Endothelial cell of umbilical vein (primary cell): ENCODE data around the gene TOM1L2. TPM values are rescaled to one million over a fixed set of nuclear protein-coding genes. Genes with fewer than 3 reads are reported as not detected.

Source experiments
- BruUV-seq: library from RNA; stranded (reverse); fragments of 400-500 nt; replicated peaks from 2 replicates; lab custom pipeline; 2021; lab: Mats Ljungman, UMichigan
- CTCF ChIA-PET: fragments of 300-600, 350-600 bp; sonication (Branson Sonifier 250); formaldehyde crosslinking; loops from one replicate; lab custom pipeline; 2021; ENCODE audit warnings: antibody characterized with exemption, inconsistent platforms; lab: Charles Lee
- POLR2A ChIA-PET: fragments of 300-600, 350-600 bp; sonication (Branson Sonifier 250); formaldehyde crosslinking; loops from one replicate; lab custom pipeline; 2021; ENCODE audit warnings: antibody characterized with exemption, inconsistent platforms; lab: Charles Lee
- DNase-seq: peaks from one replicate; pipeline ENCODE4 v3.0.0-alpha.2; 2011; ENCODE audit warnings: low read depth, low spot score
- FAIRE-seq: peaks from 2 replicates; lab custom pipeline; 2011; peaks lifted over from hg19 to GRCh38; lab: Jason Lieb, UNC
- H2AFZ ChIP-seq: 2 replicates; pipeline ENCODE4 v1.6.0; 2012; ENCODE audit warnings: low read depth, low read length, control low read depth, inconsistent platforms
- H3K27ac ChIP-seq: 2 replicates; pipeline ENCODE4 v1.5.1; 2011; ENCODE audit warnings: low read depth, mild to moderate bottlenecking, control low read depth, low read length, moderate library complexity; ENCODE audit not compliant: insufficient read depth
- H3K27me3 ChIP-seq, 2 experiments: 2 replicates each; pipeline versions ENCODE4 v1.6.0 to v1.6.1; 2011; ENCODE audit warnings: low read length in 2 of 2, mixed read lengths in 1 of 2; ENCODE audit not compliant: control insufficient read depth in 2 of 2, insufficient read depth in 2 of 2
- H3K36me3 ChIP-seq, 2 experiments: 2 replicates in 1 of 2; 3 replicates in 1 of 2; pipeline ENCODE4 v1.5.1; 2011; ENCODE audit warnings: low read length in 2 of 2, mild to moderate bottlenecking in 1 of 2, moderate library complexity in 1 of 2; ENCODE audit not compliant: control insufficient read depth in 2 of 2, insufficient read depth in 2 of 2; ENCODE audit errors: extremely low read depth in 1 of 2
- H3K4me1 ChIP-seq: 3 replicates; pipeline ENCODE4 v1.5.1; 2011; ENCODE audit warnings: mild to moderate bottlenecking, low read length; ENCODE audit not compliant: control insufficient read depth, insufficient read depth; ENCODE audit errors: extremely low read depth
- H3K4me2 ChIP-seq: 2 replicates; pipeline ENCODE4 v1.6.1; 2011; ENCODE audit warnings: low read length, control low read depth, mixed read lengths; ENCODE audit not compliant: insufficient read depth
- H3K4me3 ChIP-seq, 3 experiments: fragments of 200-600 bp in 1 of 3; sonication (generic), shearing (Covaris generic) in 1 of 3; replicated peaks in 1 of 3; 2 replicates each; pipeline ENCODE4 v1.5.1; 2011 to 2016; ENCODE audit warnings: control low read depth in 3 of 3, low read length in 3 of 3, mild to moderate bottlenecking in 2 of 3, inconsistent platforms in 1 of 3, low read depth in 1 of 3, moderate library complexity in 1 of 3; ENCODE audit not compliant: insufficient read depth in 1 of 3
- H3K79me2 ChIP-seq: 2 replicates; pipeline ENCODE4 v1.6.0; 2012; ENCODE audit warnings: low read length, inconsistent platforms; ENCODE audit not compliant: control insufficient read depth, insufficient read depth
- H3K9ac ChIP-seq: replicated peaks from 2 replicates; pipeline ENCODE3; 2011; ENCODE audit warnings: low read length, control low read depth; ENCODE audit not compliant: insufficient read depth; ENCODE audit errors: extremely low read depth
- H3K9me1 ChIP-seq: replicated peaks from 3 replicates; pipeline ENCODE4 v1.6.0; 2011; ENCODE audit warnings: mild to moderate bottlenecking, low read length; ENCODE audit not compliant: control insufficient read depth, insufficient read depth; ENCODE audit errors: extremely low read depth
- H3K9me3 ChIP-seq: replicated peaks from 2 replicates; pipeline ENCODE4 v1.5.1; 2012; ENCODE audit warnings: low read length, inconsistent platforms; ENCODE audit not compliant: control insufficient read depth, insufficient read depth
- H4K20me1 ChIP-seq: replicated peaks from 2 replicates; pipeline ENCODE3; 2011; ENCODE audit warnings: mild to moderate bottlenecking, low read length; ENCODE audit not compliant: control insufficient read depth, insufficient read depth; ENCODE audit errors: extremely low read depth
- CTCF ChIP-seq, 2 donors: IDR thresholded peaks; 1 replicate in 1 of 2; 2 replicates in 1 of 2; pipeline ENCODE4 v1.5.1; 2011; ENCODE audit warnings: low read length in 2 of 2, mild to moderate bottlenecking in 2 of 2, moderate library complexity in 2 of 2, control low read depth in 1 of 2, inconsistent platforms in 1 of 2, low read depth in 1 of 2; ENCODE audit not compliant: insufficient read depth in 1 of 2; ENCODE audit errors: extremely low read depth in 1 of 2
- EZH2 ChIP-seq: IDR thresholded peaks from 2 replicates; pipeline ENCODE4 v1.6.1; 2012; ENCODE audit warnings: borderline replicate concordance, low read depth, mild to moderate bottlenecking, moderate library complexity, low read length, inconsistent platforms; ENCODE audit not compliant: severe bottlenecking
- FOS ChIP-seq: IDR thresholded peaks from 2 replicates; pipeline ENCODE4 v1.6.1; 2011; ENCODE audit warnings: mild to moderate bottlenecking, low read length, moderate library complexity, borderline replicate concordance; ENCODE audit not compliant: insufficient read depth
- GATA2 ChIP-seq: IDR thresholded peaks from 2 replicates; pipeline ENCODE4 v1.7.0; 2011; ENCODE audit warnings: low read depth, mild to moderate bottlenecking, moderate library complexity, mixed read lengths, low read length; ENCODE audit not compliant: insufficient read length, insufficient read depth
- JUN ChIP-seq: IDR thresholded peaks from 2 replicates; pipeline ENCODE4 v1.6.1; 2011; ENCODE audit warnings: borderline replicate concordance, low read depth; ENCODE audit not compliant: insufficient read length, insufficient read depth
- MAX ChIP-seq: IDR thresholded peaks from 2 replicates; pipeline ENCODE4 v1.6.1; 2011; ENCODE audit not compliant: insufficient read depth, insufficient read length
- MYC ChIP-seq: IDR thresholded peaks from one replicate; pipeline ENCODE4 v1.6.1; 2011; ENCODE audit warnings: mild to moderate bottlenecking, low read depth, low read length
- POLR2A ChIP-seq: IDR thresholded peaks from 2 replicates; pipeline ENCODE4 v1.6.1; 2012; ENCODE audit warnings: low read depth, mild to moderate bottlenecking, control low read depth, low read length
- POLR2AphosphoS5 ChIP-seq: IDR thresholded peaks from 2 replicates; pipeline ENCODE4 v1.6.1; 2012; ENCODE audit warnings: low read depth, mild to moderate bottlenecking, control low read depth, low read length, moderate library complexity; ENCODE audit not compliant: insufficient read depth
- dilution Hi-C: fragments of 300-500 bp; cut with MboI; formaldehyde crosslinking; loops from one replicate; pipeline ENCODE4 v1.15.0; 2019; ENCODE audit warnings: low sequenced_read_pairs; ENCODE audit not compliant: extremely low pct_ligation_motif_present
- intact Hi-C: fragments of 100-400 bp; cut with micrococcal nuclease; formaldehyde crosslinking; loops from one replicate; pipeline ENCODE4 v1.10.0; 2022
- polyA plus RNA-seq, 4 experiments: library from polyadenylated mRNA; depleted of rRNA in 3 of 4; stranded (reverse) in 3 of 4; unstranded in 1 of 4; fragments of >200 nt; gene quantifications; 2 replicates each; pipeline versions ENCODE4 v1.2.1 to v1.2.3, GENCODE V29; 2011 to 2012; ENCODE audit warnings: missing spikeins in 1 of 4
- total RNA-seq: library from RNA; stranded (reverse); gene quantifications from 2 replicates; pipeline ENCODE4 v1.2.3, GENCODE V29; 2021

TOM1L2 gene
- total and polyA plus RNA-seq, 2 donors (not counting 3 experiments of a cell fraction or from before 2014, with no cell fraction given): 31.7 to 37.6 TPM

- TF ChIP-seq GATA2 (no peak), CTCF (IDR thresholded peaks at IDR 0.05; ENCODE audit: extremely low read depth in 1 of 2, insufficient read depth in 1 of 2, low read depth in 1 of 2, low read length in 2 of 2) (no peak), MYC (no peak), JUN (no peak), POLR2A (no peak), FOS (no peak), MAX (no peak), POLR2AphosphoS5 (no peak), EZH2 (no peak)
- POLR2A ChIA-PET: no interaction called here
- CTCF ChIA-PET: interaction anchor here (0.6 to 1.0 kb wide), 2 partner anchors 11 to 52 kb away, joined by 3 to 5 read pairs; no protein-coding TSS in a partner anchor
- Histone ChIP-seq H3K36me3 (no peaks in the 10 kb centered on the region), H3K9me3 (no peaks in the 10 kb centered on the region), H3K79me2 (peaks cover 77% of the 10 kb centered on the region), H3K4me2 (no peak overlapping the region), H2AFZ (no peak overlapping the region), H3K4me1 (peaks cover 25% of the 10 kb centered on the region), H3K27me3 (no peaks in the 10 kb centered on the region), H3K9ac (no peak overlapping the region), H3K9me1 (no peaks in the 10 kb centered on the region), H4K20me1 (no peaks in the 10 kb centered on the region), H3K27ac (no peak overlapping the region), H3K4me3 (no peak overlapping the region)
- DNase-seq (no peak), FAIRE-seq (no peak)
- dilution Hi-C loops: no loop called here
- intact Hi-C loops: no loop called here
- BruUV-seq: no TSS peak
Measured at GRCh38 chr17:17826342-17826713, 145.9 kb downstream of the TOM1L2 start.
